ENCODE measurements around the gene CNTN1. TPM values are rescaled to one million over a fixed set of nuclear protein-coding genes. Genes with fewer than 3 reads are reported as not detected.

The CNTN1 gene
- total and polyA plus RNA-seq, 2 of the 8 experiments (the other 6 are each of a cell fraction or from before 2014, with no cell fraction given): 7.2 to 21.8 TPM

- no peak overlapping the region for H3K27ac ChIP-seq (ENCODE audit: low read depth, low read length)
- H4K8ac ChIP-seq (ENCODE audit: extremely low read depth, insufficient read depth, low read length): no peak overlapping the region
- H4K91ac ChIP-seq (replicated peaks; ENCODE audit: insufficient read length, low read length): no peak overlapping the region
- no peak for TF ChIP-seq RNF2 (IDR thresholded peaks at IDR 0.05; ENCODE audit: borderline replicate concordance, low read depth, low read length, missing control alignments, poor library complexity, severe bottlenecking)
- no peak for TF ChIP-seq GABPA (IDR thresholded peaks at IDR 0.05; ENCODE audit: borderline replicate concordance, insufficient read depth, low read length)
- TF ChIP-seq SIX5 (IDR thresholded peaks at IDR 0.05; ENCODE audit: low read depth, low read length): no peak
- no peak for TF ChIP-seq YY1 (IDR thresholded peaks at IDR 0.05; ENCODE audit: low read depth, low read length)
- TF ChIP-seq E2F6 (IDR thresholded peaks at IDR 0.05): no peak
- no peak for TF ChIP-seq RAD21 (IDR thresholded peaks at IDR 0.05 in 1 of 2, conservative IDR thresholded peaks at IDR 0.05 in 1 of 2; ENCODE audit: low read depth in 2 of 2, low read length in 2 of 2)
- TF ChIP-seq ATF2 (IDR thresholded peaks at IDR 0.05; ENCODE audit: low read length): no peak
- no peak for TF ChIP-seq RBBP5 (IDR thresholded peaks at IDR 0.05; ENCODE audit: borderline replicate concordance, low read depth, low read length)
- TF ChIP-seq BACH1 (IDR thresholded peaks at IDR 0.05; ENCODE audit: low read length): no peak
- no peaks in the 10 kb centered on the region for H3K9me3 ChIP-seq (ENCODE audit: insufficient read depth in 2 of 2, low read depth in 1 of 2, low read length in 1 of 2)
- H3K18ac ChIP-seq (ENCODE audit: extremely low read depth, low read length): no peak overlapping the region
- H4K5ac ChIP-seq (ENCODE audit: insufficient read length, low read depth, low read length): no peak overlapping the region
- DNase-seq (ENCODE audit: low read depth in 1 of 2, low spot score in 2 of 2) (no peak), FAIRE-seq (no peak)
- no peak overlapping the region for H3K4me2 ChIP-seq (ENCODE audit: insufficient read depth in 1 of 2, low read depth in 2 of 2, low read length in 2 of 2)
- no peaks in the 10 kb centered on the region; the same call in 1 of the 2 replicates for H3K23me2 ChIP-seq (ENCODE audit: low read depth, low read length)
- H3K9ac ChIP-seq (replicated peaks in 1 of 4; ENCODE audit: extremely low read depth in 1 of 4, low read depth in 3 of 4, low read length in 3 of 4): no peak overlapping the region
- WGBS, 2 experiments (ENCODE audit: extremely low coverage in 1 of 2, insufficient coverage in 1 of 2, insufficient read length in 1 of 2, insufficient replicate concordance in 2 of 2, low coverage in 1 of 2, low lambda C conversion rate in 2 of 2, missing lambda C conversion rate in 1 of 2): 90% methylated on average over 2 of the region's 2 CpGs; no CpG with 5 or more reads in 1 of the 2 experiments
- H2BK12ac ChIP-seq (ENCODE audit: low read depth, low read length): no peak overlapping the region
- H2BK20ac ChIP-seq (ENCODE audit: low read length): no peak overlapping the region
- H3K79me1 ChIP-seq (ENCODE audit: low read depth, low read length): no peaks in the 10 kb centered on the region
- no peak overlapping the region for H3K14ac ChIP-seq (ENCODE audit: insufficient read length)
- H2AK5ac ChIP-seq (ENCODE audit: low read depth, low read length): no peak overlapping the region
- no peak overlapping the region for H3K4me3 ChIP-seq (ENCODE audit: extremely low read depth in 1 of 4, insufficient read depth in 2 of 4, low read depth in 3 of 4, low read length in 4 of 4)
- no peak overlapping the region for H2BK5ac ChIP-seq (ENCODE audit: low read depth, low read length)
- no peak overlapping the region for H3K56ac ChIP-seq (replicated peaks; ENCODE audit: insufficient read length, low read depth, low read length)
- H2AFZ ChIP-seq (ENCODE audit: low read length): no peak overlapping the region
- ChIA-PET POLR2A (ENCODE audit: partially characterized antibody) (no interaction called here), CTCF (ENCODE audit: partially characterized antibody) (interaction anchor here (0.8 kb wide), 1 partner anchor 27 kb away, joined by 3 read pairs; no protein-coding TSS in a partner anchor)
- no peak overlapping the region for H3K4ac ChIP-seq (replicated peaks; ENCODE audit: insufficient read length, low read depth, low read length)
- H3K4me1 ChIP-seq (replicated peaks in 1 of 4; ENCODE audit: control insufficient read depth in 3 of 4, insufficient read depth in 4 of 4, low read length in 3 of 4): no peaks in the 10 kb centered on the region
- H3K36me3 ChIP-seq (ENCODE audit: control insufficient read depth in 2 of 4, insufficient read depth in 4 of 4, low read length in 3 of 4): no peaks in the 10 kb centered on the region
- H3K27me3 ChIP-seq (replicated peaks in 1 of 4; ENCODE audit: control insufficient read depth in 3 of 4, extremely low read depth in 1 of 4, insufficient read depth in 3 of 4, low read length in 3 of 4): no peaks in the 10 kb centered on the region
- no peaks in the 10 kb centered on the region for H4K20me1 ChIP-seq (replicated peaks in 1 of 2; ENCODE audit: control insufficient read depth in 1 of 2, insufficient read depth in 2 of 2, low read length in 2 of 2)
- H2BK120ac ChIP-seq (replicated peaks; ENCODE audit: low read depth, low read length): no peak overlapping the region
- no peak overlapping the region for H2BK15ac ChIP-seq (ENCODE audit: low read length)
- no peaks in the 10 kb centered on the region for H3K79me2 ChIP-seq (ENCODE audit: control insufficient read depth in 1 of 2, insufficient read depth in 2 of 2, low read length in 2 of 2)
- H3K23ac ChIP-seq (ENCODE audit: insufficient read length): no peak overlapping the region
These were observed 250.1 kb downstream of the CNTN1 start for GRCh38 chr12:40942326-40942725.

Measured in H1 (cell line).